ENCODE results near the gene PDE5A. TPM values are rescaled to one million over a fixed set of nuclear protein-coding genes. Genes with fewer than 3 reads are reported as not detected.
A peak's percentile ranks its signal among the peaks of the same experiment; 100 is the strongest.
"Not testable (repeated sequence)": the region's sequence is repeated elsewhere in the genome, so short reads cannot be mapped to it uniquely, and the experiment has no call there.

PDE5A gene
- total RNA-seq, 1 donor from 2014 or later: 49.1 TPM

DNA sequence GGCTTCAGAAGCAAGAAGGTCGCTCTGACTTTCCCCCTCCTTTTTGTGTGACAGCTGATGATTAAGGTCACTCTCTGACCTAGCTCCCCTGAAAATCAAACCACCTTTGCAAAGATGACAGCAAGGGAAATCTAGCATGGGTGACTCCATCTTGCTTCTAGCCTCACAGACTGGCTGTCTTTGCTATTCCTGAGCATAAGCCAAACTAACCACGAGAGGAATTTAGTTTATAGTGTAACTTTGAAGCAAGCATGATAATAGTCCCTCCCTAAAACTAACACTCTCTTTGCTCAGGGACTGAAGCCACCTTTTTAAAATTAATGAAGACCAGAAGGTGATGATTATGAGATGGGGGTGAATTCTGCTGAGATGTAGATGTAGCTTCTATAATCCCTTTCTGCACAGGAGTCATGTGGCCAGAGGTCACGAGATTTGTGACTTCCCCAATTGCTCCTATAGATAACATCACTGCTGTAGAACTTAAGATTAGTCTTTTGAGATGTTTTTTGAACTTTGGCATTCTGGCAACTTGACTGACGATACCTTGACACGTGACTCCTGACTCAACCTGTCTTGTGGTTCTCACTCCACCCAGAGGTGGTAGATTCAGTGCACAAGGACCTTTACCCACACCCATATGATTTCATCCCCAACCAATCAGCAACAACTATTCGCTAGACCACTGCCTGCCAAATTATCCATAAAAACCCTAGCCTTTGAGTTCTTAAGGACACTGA lies 14.9 kb upstream of the PDE5A start:
- DNase-seq: no peak

DNA sequence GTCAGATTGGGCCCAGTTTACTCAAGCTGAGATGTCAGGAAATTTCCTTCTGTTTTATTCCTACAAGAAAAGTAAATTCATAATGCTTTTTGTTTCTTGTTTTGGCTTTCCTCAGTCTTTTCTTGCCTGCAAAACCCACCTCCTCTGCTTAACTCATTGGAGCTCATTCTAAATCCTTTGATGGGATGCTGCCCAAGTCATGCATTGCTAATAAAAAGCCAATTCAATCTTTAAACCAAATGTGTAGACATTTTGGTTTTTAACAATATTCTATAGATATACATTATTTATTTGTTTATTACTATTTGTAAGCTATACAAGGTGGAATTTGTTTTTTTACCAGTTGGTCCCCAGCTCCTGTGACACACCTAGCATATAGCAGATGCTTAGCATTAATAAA lies 13.2 kb upstream of the PDE5A start:
- DNase-seq: no peak

DNA sequence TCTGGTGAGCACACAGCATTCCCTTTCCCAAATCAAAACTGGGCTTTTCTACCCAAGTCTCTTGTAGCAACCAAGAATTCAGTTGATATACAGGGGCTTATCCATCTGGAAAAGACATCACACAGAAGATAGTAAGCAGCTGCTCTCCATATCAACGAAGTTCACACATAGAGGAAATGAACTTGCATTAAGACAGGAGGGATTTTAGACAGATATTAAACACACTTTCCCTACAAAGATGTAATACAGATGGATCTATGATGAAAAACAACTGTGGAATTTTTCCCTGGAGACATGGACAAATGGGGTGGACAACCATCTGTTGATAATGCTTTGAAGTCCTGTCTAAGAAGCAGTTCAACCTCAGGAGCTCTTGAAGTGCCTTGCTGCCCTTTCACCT lies 9.8 kb upstream of the PDE5A start:
- peak; percentile 34 for DNase-seq

DNA sequence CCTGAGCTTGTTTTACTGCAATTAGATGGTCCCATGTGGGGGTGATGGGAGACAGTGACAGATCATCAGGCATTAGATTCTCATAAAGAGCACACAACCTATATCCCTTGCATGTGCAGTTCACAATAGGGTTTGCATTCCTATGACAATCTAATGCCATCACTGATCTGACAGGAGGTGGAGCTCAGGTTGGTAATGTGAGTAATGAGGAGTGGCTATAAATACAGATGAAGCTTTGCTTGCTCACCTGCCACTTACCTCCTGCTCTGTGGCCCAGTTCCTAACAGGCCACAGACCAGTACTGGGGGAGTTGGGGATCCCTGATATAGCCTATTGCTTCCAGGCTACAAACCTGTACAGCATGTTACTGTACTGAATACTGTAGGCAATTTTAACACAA lies 8.2 kb upstream of the PDE5A start:
- not testable (repeated sequence) for DNase-seq

DNA sequence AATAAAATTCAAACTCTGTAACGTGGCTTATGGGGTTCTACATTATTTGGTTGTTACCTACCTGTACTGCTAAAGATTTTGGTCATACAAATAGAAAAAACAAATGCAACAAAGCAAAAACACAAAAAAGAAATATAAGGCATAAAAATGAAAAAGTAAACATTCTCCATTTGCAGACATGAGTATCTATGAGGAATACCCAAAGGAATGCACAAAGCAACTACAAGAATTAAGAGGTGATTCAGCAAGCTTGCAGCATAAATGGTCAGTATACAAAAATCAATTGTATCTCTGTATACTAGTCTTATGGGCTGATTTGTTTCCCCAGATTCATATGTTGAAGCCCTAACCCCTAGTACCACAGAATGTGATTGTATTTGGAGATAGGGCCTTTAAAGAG lies 3.6 kb upstream of the PDE5A start:
- no peak for DNase-seq

DNA sequence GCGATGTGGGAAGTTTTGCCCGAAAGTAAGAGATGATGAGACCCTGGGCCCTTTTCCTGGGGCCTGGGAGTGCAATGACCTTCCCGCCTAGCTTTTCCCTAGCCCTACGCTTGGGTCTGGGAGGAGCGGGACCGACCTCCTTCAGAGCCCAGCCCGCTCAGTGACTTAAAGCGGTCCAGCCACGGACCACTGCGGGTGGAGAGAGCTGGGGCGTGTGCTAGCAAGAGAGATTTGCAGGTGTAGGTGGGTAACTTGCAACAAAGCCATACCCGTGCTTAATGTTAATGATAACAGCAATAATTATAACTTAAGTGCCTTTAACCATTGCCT lies 503 bp upstream of the PDE5A start:
- DNase-seq: no peak

DNA sequence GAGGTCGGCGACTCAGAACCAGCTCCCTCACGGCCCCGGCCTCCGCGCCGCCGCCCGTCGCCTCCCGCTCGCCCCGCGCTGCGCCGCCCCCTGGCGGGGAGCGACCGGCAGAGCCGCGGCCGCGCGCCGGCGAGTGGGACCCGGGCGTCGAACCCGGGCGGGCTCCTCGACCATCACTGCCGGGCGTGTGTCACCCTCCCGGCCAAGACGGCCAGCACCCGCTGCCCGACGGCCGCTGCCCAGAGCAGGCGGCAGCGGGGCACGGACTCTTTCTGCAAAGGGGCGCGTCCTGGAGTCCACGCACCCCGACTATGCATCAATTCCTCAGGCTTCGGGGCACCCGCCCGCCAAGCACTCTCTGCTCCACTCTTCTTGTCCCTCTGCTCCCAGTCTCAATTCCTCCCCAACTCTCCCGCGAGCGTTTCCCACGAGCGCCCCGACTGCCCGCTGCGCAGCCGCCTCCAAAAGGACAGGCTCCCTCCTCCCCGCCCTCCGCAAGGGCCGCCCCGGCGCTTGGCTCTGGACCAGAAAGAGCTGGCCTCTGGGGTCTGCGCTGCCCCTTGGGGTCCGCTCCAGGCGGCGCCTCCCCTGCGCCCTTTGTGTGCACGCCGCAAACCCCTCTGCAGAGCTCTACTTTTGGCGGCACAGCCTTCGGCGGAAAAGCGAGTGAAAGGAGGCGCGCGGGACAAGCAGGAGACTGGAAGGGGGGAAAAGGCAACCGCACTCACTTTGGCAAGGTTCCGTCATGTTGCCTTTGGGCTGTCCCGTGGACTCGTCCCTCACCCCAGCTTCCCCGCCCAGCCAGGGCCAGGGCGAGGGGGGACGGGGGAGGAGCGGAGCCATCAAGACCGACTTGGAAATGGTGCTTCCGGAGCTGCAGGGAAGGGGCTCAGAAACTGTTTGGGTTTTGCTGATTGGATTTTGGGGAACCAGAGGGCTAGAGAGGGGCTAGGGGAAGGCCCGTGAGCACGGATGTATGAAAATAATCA lies 1.0 kb downstream of the PDE5A start:
- peak; percentile 75 for DNase-seq

DNA sequence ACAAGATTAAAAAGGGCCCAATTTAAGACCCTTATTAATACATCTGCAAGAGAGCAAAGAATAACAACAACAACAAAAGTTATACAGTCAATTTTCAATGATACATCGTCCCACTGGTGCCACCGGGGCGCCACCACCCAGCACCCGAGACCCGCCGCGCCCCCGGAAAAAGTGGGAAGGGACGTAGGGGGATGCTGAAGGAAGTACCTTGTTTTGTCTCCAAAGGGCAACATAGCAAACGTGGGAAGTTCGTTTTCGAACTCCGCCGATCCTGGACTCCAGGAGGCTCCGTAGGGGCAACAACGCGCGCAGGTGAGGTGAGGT lies 1.7 kb downstream of the PDE5A start:
- DNase-seq: no peak

DNA sequence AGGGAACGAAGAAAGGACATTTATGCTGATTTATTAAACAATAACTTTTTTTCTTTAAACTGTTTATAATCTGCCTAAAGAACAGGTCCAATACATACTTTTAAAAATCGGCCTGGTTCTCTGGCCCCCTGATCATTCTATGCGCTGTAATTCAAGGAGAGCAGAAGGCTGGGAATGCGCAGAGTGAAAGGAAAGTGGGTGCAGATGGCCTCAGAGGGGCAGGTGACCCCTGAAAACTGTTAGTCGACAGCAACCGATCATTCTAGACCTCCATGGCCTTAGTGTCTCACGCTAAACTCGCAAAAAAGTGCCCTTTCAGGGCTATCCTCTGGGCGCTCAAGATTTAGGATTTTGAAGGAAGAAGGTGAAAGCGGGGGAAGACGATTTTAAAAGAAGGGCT lies 2.2 kb downstream of the PDE5A start:
- DNase-seq: no peak

DNA sequence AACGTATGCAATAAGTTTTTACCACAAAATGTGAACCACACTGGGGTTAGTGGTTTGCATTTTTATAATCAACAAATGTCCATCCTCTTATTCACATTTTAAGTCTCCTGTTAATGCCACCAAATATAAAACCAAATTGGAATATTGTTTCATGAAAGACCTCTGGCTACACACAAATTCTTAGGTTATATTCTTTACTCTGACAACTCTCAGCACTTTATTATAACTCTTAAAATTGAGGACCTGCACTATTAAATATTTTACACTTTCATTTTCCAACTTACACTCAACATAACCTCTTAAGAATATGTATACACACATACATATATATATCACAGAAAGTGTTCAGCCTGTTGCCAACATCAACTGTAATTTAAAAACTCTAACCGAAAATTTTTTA lies 2.8 kb downstream of the PDE5A start:
- no peak for DNase-seq

DNA sequence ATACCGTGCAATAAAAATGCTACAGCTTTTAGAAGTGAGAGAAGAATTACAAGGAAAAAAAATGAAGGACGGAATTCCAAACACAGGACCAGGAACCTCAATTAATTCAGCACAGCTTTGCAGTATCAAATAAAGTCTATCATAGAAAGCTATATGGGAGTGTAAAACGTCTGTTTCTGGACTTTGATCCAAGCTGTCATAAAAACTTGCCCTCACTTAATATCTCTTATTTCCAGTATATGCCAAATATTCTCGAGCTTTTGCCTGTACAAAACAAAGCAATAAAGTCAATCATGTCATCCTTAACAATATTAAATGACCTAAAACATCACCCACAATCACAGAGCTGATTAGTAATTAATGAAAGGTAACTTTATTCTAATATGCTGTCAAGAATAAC lies 4.2 kb downstream of the PDE5A start:
- DNase-seq: no peak

DNA sequence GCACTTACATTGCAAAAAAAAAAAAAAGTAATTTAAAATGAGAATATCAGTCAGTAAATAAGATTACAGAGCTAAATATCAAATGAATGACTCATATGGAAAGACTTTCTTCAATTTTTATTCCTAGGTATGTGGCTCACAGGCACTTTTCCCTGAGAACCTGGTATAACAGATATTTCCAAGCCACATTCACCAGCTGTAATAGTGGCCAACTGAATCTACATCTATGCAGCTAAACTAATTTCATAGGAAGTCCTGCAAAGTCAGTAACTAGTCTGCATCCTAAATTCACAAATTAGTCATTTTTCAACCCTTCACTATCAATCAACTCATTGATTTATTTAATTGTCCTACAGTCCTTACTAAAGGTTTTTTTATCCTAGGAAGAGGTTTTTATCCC lies 5.6 kb downstream of the PDE5A start:
- DNase-seq: no peak

DNA sequence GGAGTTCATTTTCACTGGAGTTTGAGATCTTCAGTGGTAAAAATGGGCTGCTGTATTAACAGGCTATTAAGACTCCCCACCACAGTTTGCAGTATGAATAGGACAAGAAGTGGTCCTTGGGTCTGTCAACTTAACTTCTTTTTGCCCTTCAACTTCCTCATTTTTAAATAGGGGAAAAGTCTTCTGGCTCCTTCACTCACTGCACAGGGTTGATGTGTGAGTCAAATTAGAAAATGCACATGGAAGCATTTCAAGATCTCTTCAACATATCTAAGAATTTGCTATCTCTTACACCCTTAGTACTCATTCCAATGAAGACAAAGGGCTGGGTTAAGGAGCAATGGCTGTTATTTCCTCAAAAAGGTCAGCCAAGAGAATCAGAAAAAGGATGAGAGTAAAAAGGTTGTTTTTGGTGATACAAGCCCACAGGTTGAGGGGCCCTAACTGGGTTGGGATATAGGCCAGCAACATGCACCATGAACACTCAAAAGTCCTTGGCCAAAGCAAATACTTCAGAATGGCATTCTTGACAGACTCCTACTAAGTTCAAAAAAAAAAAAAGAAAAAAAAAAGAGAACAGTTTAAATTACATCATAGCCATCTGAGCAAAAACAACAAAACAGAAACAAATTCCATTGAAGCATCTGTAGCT lies 13.4 kb downstream of the PDE5A start:
- DNase-seq: no peak

DNA sequence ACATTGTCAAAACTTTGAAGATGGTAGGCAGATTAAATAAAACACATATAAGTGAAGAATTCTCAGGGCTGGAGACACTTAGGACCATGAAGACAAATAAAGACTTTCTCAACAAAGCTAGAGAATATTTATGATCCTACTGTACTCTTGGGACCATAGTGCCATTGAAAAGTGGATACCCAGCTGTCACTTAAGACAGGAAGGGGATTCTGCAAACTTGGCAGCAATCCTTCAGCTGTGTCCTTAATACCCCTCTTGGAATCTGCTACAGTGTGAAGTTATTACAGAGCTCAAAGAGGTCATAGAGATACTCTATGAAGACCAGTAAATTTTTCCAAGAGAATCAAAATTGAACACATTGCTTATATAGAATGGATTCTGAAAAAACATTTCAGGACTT lies 24.3 kb downstream of the PDE5A start:
- peak; percentile 71 for DNase-seq

DNA sequence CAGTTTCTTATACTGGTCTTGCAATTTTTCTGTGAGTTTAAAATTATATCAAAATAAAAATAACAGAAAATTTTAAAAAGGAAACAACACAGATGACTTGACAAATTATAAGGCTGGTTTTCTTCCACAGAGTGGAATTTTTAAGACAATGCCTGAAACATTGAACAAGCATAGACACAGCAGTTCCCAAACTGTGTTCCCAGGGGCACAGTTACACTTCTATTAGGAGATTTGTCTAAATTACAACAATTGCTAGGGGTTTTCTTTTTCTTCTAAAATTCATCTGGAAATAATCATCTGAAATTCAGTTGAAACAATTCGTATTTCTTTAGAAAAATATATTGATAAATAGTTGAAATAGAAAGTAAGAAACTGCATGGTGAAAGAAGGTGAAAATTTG lies 26.2 kb downstream of the PDE5A start:
- DNase-seq: no peak

DNA sequence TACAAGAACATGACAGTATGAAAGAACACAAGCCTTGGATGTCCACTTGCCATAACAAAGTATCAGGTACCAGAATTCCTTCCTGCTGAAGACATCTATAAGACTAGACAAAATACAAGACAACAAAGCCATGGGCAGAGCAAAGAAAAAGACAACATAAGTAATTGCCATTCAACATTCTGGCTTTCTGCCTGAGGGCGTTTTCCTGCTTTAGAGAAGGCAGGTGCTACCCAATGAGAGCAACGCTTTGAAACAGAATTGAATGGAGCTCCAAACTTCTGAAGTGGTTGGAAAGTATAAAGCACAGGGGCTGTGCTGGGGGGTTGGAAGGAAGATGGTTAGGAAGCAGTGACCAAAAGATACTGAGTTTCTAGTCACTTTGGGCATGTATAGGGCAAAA lies 30.1 kb downstream of the PDE5A start:
- DNase-seq: peak; percentile 11

DNA sequence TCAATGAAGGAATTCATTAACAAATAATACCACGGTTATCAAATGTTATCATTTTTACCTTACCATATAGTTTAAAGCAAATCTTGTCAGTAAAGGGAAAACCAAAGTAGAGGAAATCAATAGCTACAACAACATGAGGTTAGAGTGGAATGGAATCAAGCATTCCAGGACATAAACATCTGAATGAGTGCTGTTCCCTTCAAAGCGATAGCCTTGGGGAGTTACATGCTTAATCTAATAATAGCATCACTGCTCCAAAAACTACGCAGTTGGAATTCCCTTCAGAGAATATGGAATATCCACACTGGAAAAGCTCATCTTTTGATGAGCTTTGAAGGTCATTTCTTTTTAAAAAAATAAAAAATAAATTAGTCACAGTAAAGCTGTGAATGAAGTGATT lies 31.2 kb downstream of the PDE5A start:
- no peak for DNase-seq

DNA sequence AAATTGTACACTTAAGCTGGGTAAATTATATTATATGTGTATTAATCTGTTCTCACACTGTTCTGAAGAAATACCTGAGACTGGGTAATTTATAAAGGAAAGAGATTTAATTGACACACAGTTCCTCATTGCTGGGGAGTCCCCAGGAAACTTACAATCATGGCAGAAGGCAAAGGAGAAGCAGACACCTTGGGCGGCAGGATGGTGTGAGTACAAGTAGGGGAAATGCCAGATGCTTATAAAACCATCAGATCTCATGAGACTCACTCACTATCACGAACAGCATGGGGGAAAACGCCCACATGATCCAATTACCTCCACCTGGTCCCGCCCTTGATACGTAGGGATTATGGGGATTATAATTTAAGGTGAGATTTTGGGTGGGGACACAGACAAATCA lies 34.9 kb downstream of the PDE5A start:
- no peak for DNase-seq

DNA sequence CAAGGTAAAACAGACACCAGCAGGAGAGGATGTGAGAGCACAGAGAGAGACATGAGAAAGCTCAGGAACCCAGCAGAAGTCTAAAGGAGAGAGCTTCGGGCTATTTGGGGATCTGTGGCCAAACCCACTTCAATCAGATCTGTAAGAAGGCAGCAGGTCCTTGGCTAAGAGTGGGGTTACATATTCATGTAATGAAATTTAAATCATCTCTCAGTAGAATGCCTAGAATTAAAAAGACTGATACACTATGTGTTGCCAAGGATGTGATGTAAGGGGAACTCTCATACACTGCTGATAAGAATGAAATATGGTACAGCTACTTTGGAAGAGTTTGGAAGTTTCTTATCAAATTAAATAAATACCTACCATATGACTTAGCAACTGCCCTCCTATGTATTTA lies 35.8 kb downstream of the PDE5A start:
- DNase-seq: no peak

DNA sequence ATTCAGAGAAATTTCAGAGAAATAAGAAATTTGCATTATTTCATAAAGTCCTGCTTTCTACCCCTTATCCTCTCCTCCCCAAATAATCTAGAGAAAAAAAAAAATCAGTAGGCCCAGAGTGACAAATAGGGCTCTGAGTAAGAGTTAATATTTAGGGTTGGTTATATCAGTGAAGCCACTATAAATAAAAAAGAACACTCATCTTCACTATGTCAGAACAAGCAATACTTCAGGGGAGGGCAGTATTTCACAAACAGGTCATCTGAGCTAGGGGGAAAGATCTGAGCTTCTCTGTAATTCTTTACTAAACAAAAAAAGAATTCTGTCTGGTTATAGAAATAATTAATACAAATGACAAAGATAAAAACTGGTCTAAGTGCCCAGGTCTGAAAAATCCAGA lies 39.4 kb downstream of the PDE5A start:
- no peak for DNase-seq

DNA sequence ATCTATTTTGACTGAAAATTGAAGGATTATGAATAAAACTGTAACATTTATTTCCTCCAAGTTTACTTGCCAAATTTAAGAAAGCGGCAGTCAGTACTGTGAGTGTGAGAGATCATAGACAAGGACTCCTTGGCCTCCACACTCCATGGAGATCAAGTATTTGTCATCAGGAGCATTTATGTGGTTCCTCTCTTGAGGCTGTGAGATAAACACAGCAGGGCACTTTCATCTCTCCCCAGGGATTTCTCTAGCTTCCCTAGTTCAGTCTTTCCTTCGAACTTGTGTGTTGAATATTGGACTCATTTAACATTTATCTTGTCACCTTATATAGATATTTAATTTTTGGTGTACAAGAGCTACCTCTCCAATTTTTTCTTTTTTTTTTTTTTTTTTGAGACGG lies 40.8 kb downstream of the PDE5A start:
- DNase-seq: no peak

DNA sequence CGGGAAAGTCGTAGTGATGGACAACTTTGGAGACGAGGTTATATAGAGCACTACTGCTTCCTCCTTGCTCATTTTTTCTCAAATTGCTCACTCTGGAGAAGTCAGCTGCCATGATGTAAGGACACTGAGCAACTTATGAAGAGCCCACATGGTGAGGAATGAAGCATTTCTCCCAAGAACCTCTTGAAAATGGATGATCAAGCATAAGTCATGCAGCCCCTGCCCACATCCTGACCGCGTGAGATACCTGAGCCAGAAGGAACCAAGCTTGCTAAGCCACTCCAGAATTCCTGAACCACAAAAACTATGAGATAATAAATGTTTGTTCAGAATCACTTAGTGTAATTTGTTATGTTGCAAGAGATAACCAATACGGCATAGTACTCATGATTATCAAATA lies 42.8 kb downstream of the PDE5A start:
- no peak for DNase-seq

DNA sequence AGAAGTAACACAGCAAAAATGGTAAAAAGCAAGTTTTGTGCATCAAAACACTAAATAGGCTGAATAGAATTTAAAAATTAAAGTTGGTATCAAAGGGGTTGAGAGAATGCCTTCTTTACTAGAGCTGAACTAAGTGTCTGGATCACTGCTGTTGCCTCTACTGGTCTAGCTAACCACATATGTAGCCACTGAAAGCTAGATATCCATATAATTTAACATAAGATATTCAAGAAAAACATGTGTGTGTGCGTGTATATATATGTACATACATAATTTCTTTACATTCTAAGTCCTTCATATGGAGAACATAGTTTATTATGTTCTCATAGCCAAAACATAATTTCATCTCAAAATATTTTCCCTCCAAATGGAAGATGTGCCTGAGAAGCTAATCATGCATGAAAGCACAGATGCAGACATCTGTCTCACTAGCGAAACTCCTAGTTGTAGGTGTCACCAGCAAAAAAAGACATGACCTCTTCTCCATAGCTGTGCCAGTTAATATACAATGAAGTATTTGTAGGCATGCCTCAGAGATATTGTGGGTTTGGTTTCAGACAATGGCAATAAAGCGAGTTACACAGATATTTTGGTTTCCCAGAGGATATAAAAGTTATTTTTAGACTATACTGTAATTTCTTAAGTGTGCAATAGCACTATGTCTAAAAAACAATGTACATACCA lies 47.3 kb downstream of the PDE5A start:
- DNase-seq: no peak

All from tongue (tissue), 2 donors.